NCI-H1092 treated with DMSO at 0.1 percent for 48 hours (cell line): Measurements from ENCODE around the gene RC3H1.
A peak's percentile ranks its signal among the peaks of the same experiment; 100 is the strongest.
"Not testable (repeated sequence)": the region's sequence is repeated elsewhere in the genome, so short reads cannot be mapped to it uniquely, and the experiment has no call there.

Source experiments
- DNase-seq: peaks from one replicate; lab custom pipeline; 2025; lab: John Stamatoyannopoulos, UW

The RC3H1 gene, protein sequence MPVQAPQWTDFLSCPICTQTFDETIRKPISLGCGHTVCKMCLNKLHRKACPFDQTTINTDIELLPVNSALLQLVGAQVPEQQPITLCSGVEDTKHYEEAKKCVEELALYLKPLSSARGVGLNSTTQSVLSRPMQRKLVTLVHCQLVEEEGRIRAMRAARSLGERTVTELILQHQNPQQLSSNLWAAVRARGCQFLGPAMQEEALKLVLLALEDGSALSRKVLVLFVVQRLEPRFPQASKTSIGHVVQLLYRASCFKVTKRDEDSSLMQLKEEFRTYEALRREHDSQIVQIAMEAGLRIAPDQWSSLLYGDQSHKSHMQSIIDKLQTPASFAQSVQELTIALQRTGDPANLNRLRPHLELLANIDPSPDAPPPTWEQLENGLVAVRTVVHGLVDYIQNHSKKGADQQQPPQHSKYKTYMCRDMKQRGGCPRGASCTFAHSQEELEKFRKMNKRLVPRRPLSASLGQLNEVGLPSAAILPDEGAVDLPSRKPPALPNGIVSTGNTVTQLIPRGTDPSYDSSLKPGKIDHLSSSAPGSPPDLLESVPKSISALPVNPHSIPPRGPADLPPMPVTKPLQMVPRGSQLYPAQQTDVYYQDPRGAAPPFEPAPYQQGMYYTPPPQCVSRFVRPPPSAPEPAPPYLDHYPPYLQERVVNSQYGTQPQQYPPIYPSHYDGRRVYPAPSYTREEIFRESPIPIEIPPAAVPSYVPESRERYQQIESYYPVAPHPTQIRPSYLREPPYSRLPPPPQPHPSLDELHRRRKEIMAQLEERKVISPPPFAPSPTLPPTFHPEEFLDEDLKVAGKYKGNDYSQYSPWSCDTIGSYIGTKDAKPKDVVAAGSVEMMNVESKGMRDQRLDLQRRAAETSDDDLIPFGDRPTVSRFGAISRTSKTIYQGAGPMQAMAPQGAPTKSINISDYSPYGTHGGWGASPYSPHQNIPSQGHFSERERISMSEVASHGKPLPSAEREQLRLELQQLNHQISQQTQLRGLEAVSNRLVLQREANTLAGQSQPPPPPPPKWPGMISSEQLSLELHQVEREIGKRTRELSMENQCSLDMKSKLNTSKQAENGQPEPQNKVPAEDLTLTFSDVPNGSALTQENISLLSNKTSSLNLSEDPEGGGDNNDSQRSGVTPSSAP

GRCh38 chr1:174022080-174022975 is at the start of gene RC3H1:
Gene RC3H1 (minus strand): TSS chr1:174022357. CDS start chr1:173992985, 29,372 bp downstream.
- peak; percentile 85 for DNase-seq

GRCh38 chr1:174070614-174071013 is 48.5 kb upstream of the RC3H1 start:
- DNase-seq = no peak

- no peak for DNase-seq
Observed at GRCh38 chr1:174068000-174068399, 45.8 kb upstream of the RC3H1 start.

GRCh38 chr1:174060090-174060489 is 37.9 kb upstream of the RC3H1 start:
- DNase-seq = no peak

- DNase-seq = no peak
Observed at GRCh38 chr1:174058624-174059023, 36.5 kb upstream of the RC3H1 start.

- not testable (repeated sequence) for DNase-seq
Observed at GRCh38 chr1:174056609-174057008, 34.5 kb upstream of the RC3H1 start.

DNA sequence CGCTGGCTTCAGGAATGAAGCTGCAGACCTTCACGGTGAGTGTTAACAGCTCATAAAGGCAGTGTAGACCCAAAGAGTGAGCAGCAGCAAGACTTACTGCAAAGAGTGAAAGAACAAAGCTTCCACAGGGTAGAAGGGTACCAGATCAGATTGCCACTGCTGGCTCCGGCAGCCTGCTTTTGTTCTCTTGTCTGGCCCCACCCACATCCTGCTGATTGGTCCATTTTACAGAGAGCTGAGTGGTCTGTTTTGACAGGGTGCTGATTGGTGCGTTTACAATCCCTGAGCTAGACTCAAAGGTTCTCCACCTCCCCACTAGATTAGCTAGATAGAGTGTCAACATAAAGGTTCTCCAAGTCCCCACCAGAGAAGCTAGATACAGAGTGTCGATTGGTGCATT is 33.6 kb upstream of the RC3H1 start:
- not testable (repeated sequence) for DNase-seq

- no peak for DNase-seq
Observed at GRCh38 chr1:174053826-174054225, 31.7 kb upstream of the RC3H1 start.

- DNase-seq = no peak
Observed at GRCh38 chr1:174052621-174053020, 30.5 kb upstream of the RC3H1 start.

DNA sequence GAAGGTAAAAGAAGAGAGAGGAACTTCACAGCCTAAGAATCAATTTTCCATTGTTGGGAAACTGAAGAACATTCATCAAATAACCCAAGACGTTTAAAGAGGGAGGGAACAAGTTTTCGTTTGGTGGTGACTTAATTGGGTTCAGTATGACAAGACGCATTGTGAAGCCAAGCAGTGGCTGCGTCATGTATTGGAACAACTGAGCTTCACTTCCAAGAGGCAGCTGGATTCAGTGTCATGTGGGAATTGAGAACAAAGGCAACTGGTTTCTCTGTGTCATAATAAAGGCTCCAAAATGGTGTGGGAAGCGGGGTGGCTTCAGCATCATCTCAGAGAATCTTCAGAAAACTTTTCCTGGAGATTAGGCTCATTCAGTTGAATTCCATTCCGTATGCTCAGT is 29.8 kb upstream of the RC3H1 start:
- DNase-seq = no peak

DNA sequence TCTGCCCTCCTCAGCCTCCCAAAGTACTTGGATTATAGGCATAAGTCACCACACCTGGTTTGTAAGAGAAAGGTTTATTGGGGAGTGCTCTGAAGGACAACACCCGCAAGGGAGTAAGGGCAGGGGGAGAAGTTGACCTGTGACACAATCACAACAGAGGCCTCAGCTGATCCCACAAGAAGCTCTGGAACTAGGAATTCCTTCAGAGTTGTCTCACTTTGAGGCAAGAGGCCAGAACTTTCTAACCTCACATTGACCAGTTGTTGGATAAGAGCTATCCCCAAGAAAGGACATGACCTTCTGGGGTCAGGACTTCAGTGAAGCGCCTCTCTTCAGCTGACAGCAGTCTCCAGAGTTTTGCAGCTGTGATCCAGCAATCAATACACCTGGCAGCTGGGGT is 27.4 kb upstream of the RC3H1 start:
- no peak for DNase-seq

DNA sequence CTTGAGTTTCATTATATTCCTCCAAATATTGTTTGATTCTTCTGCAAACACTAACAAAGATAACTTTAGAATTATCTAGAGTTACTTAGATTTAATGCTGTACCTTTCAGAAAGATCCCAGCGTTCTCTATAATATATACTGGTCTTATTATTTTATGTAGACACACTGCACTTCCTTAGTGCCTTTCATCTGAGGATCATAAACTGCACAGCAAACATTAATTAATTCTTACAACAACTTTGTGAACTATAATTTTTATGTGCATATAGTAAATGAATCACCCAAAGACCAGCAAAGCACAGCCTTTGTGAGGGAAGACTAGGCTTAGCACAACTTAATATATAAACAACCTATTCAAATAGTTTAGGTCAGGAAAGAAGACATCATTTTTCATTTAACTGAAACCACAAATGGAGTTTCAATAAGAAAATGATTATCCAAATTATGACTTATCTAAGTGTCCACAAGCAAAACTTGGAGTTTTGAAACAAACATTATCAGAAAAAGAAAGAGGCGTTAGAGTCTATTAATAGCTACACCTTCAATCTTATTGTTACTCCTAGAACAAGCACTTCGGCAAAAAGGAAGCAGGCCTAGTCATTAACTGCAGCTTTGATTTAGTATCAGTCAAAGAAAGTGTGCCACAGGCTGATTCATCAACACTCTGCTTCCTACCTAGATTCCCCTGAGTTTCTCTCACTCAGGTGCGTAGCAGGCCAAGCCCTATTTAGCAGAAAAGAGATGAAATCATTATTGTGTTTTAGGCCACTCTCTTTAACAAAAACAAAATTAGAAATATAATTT is 22.5 kb upstream of the RC3H1 start:
- no peak for DNase-seq

GRCh38 chr1:174042509-174042908 is 20.4 kb upstream of the RC3H1 start:
- DNase-seq = not testable (repeated sequence)

DNA sequence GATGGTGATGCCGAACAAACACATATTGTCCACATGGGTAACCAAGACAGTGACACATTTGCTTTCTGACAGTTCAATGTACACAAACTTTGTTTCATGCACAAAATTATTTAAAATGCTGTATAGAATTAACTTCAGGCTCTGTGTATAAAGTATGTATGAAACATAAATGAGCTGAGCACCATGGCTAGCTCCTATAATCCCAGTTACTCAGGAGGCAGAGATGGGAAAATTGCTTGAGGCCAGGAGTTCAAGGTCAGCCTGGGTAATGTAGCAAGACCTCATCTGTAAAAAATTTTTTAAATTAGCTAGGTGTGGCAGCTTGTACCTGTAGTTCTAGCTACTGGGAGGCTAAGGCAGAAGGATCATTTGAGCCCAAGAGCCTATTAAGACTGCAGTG is 19.2 kb upstream of the RC3H1 start:
- DNase-seq = no peak

GRCh38 chr1:174040387-174040786 is 18.2 kb upstream of the RC3H1 start:
- peak; percentile 32 for DNase-seq

DNA sequence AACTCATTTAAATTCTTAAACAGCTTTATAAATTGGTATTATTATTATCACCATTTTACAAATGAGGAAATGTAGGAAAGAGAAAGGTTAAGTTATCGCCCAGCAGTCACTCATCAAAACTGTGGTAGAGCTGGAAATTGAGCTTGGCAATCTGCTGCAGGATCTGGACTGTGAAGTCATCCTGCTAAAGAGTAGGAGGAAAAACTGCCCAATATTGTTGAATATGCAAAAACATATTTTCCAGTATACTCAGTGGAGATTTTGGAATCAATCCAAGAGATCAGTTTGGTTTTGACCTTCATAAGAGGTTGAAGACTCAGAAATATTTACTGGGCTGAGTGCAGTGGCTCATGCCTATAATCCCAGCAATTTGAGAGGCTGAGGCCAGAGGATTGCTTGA is 16.9 kb upstream of the RC3H1 start:
- DNase-seq = no peak

GRCh38 chr1:174036798-174037197 is 14.6 kb upstream of the RC3H1 start:
- no peak for DNase-seq

DNA sequence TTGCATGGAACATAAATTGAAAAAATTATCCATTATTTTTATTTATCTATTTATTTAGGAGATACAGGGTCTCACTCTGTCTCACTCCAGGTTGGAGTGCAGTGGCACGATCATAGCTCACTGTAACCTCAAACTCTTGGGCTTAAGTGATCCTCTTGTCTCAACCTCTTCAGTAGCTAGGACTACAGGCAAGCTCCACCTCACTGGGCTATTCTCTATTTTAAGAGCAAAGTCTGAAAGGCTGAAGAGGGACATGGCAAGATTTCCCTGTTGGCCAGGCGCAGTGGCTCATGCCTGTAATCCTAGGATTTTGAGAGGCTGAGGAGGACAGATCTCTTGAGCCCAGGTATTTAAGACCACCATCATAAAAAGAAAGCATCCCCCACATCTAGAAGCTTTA is 14.0 kb upstream of the RC3H1 start:
- DNase-seq = no peak

DNA sequence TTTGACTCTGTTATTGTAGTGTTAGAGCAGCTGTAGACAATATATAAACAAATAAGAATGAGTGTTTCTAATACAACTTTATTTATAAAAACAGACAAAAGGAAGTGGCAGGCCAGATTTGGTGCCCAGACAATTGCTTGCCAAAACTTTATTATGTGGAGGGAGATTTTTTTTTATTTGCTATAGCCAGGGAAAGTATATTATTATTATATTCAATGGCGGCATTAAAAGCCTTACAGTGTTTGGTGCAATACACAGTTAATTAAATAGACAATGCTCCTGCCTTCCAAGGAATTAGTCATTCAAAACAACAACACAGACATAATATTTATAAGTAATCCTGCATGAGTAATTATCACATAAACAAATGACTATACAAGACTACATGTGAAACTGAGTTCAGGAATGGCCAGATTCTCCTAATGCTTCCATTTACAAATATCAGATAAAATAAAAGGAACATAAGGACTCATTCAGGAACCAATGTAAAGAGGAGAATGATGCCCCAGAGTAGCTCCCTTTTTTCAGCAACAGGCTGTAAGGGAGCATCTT is 10.6 kb upstream of the RC3H1 start:
- no peak for DNase-seq

- DNase-seq = no peak
Observed at GRCh38 chr1:174031099-174031498, 8.9 kb upstream of the RC3H1 start.
